ENCODE data around the gene PPP4R4. TPM values are rescaled to one million over a fixed set of nuclear protein-coding genes. Genes with fewer than 3 reads are reported as not detected.

PPP4R4 gene
- total RNA-seq: not detected in 2 replicates
- long read RNA-seq: 0 reads

GRCh38 chr14:94173885-94174603 is at the start of gene PPP4R4:
Gene PPP4R4, plus strand, starts transcription at chr14:94174322. Its CDS starts 144 bp downstream, at chr14:94174466.
- Mint-ChIP-seq H3K36me3 (ENCODE audit: unreplicated experiment) (no peaks in the 10 kb centered on the region), H3K27ac (ENCODE audit: unreplicated experiment) (no peak within 1 kb of the TSS), H3K27me3 (ENCODE audit: unreplicated experiment) (peaks cover 69% of the 10 kb centered on the region)

GRCh38 chr14:94124582-94125377 is 49.3 kb upstream of the PPP4R4 start:
- no peaks in the 10 kb centered on the region for H3K36me3 Mint-ChIP-seq (ENCODE audit: unreplicated experiment)
- TF ChIP-seq CTCF (IDR thresholded peaks at IDR 0.05): no peak
- DNase-seq (ENCODE audit: extremely low spot score, unreplicated experiment): peak; percentile 51
- peaks cover 6% of the 10 kb centered on the region for H3K9me3 Mint-ChIP-seq (ENCODE audit: unreplicated experiment)
- peaks cover 26% of the 10 kb centered on the region for H3K4me1 Mint-ChIP-seq (ENCODE audit: unreplicated experiment)
- H3K27me3 Mint-ChIP-seq (ENCODE audit: unreplicated experiment): no peaks in the 10 kb centered on the region
- H3K4me3 Mint-ChIP-seq (ENCODE audit: unreplicated experiment): no peak overlapping the region
- H3K27ac Mint-ChIP-seq (ENCODE audit: unreplicated experiment): no peak overlapping the region

More at GRCh38 chr14:94173885-94174603, at the start of gene PPP4R4:
- Mint-ChIP-seq H3K9me3 (ENCODE audit: unreplicated experiment) (no peaks in the 10 kb centered on the region), H3K4me3 (ENCODE audit: unreplicated experiment) (peak within 1 kb of the TSS; percentile 68), H3K4me1 (ENCODE audit: unreplicated experiment) (peaks cover 12% of the 10 kb centered on the region)
- no peak for TF ChIP-seq CTCF (IDR thresholded peaks at IDR 0.05)
- peak; percentile 92 for DNase-seq (ENCODE audit: extremely low spot score, unreplicated experiment)

GRCh38 chr14:94125659-94126418 is 48.3 kb upstream of the PPP4R4 start:
- no peak for TF ChIP-seq CTCF (IDR thresholded peaks at IDR 0.05)
- Mint-ChIP-seq H3K27ac (ENCODE audit: unreplicated experiment) (no peak overlapping the region), H3K27me3 (ENCODE audit: unreplicated experiment) (no peaks in the 10 kb centered on the region), H3K4me3 (ENCODE audit: unreplicated experiment) (no peak overlapping the region), H3K9me3 (ENCODE audit: unreplicated experiment) (peaks cover 2% of the 10 kb centered on the region), H3K4me1 (ENCODE audit: unreplicated experiment) (peaks cover 29% of the 10 kb centered on the region), H3K36me3 (ENCODE audit: unreplicated experiment) (no peaks in the 10 kb centered on the region)
- DNase-seq (ENCODE audit: extremely low spot score, unreplicated experiment): peak; percentile 71

- TF ChIP-seq CTCF (IDR thresholded peaks at IDR 0.05): no peak
- no peaks in the 10 kb centered on the region for H3K36me3 Mint-ChIP-seq (ENCODE audit: unreplicated experiment)
- H3K27ac Mint-ChIP-seq (ENCODE audit: unreplicated experiment): no peak overlapping the region
These were observed 47.8 kb upstream of the PPP4R4 start for GRCh38 chr14:94126419-94126677.

GRCh38 chr14:94126800-94127199 is 47.3 kb upstream of the PPP4R4 start:
- H3K27ac Mint-ChIP-seq (ENCODE audit: unreplicated experiment): no peak overlapping the region
- no peak overlapping the region for H3K4me3 Mint-ChIP-seq (ENCODE audit: unreplicated experiment)

More at GRCh38 chr14:94126419-94126677, 47.8 kb upstream of the PPP4R4 start:
- no peak for DNase-seq (ENCODE audit: extremely low spot score, unreplicated experiment)
- Mint-ChIP-seq H3K4me3 (ENCODE audit: unreplicated experiment) (no peak overlapping the region), H3K4me1 (ENCODE audit: unreplicated experiment) (peaks cover 24% of the 10 kb centered on the region), H3K9me3 (ENCODE audit: unreplicated experiment) (no peaks in the 10 kb centered on the region), H3K27me3 (ENCODE audit: unreplicated experiment) (no peaks in the 10 kb centered on the region)

More at GRCh38 chr14:94126800-94127199, 47.3 kb upstream of the PPP4R4 start:
- H3K4me1 Mint-ChIP-seq (ENCODE audit: unreplicated experiment): peaks cover 20% of the 10 kb centered on the region
- no peaks in the 10 kb centered on the region for H3K27me3 Mint-ChIP-seq (ENCODE audit: unreplicated experiment)
- no peaks in the 10 kb centered on the region for H3K36me3 Mint-ChIP-seq (ENCODE audit: unreplicated experiment)
- no peak for DNase-seq (ENCODE audit: extremely low spot score, unreplicated experiment)
- no peaks in the 10 kb centered on the region for H3K9me3 Mint-ChIP-seq (ENCODE audit: unreplicated experiment)
- no peak for TF ChIP-seq CTCF (IDR thresholded peaks at IDR 0.05)
